Kidney (tissue), 14 donors: Measurements from ENCODE around the gene ADGRL3. TPM values are rescaled to one million over a fixed set of nuclear protein-coding genes. Genes with fewer than 3 reads are reported as not detected.

Experiments
- DNase-seq, 5 donors: peaks; one replicate each; pipeline ENCODE4 v3.0.0-alpha.2; 2013 to 2020
- FAIRE-seq: peaks from 2 replicates; lab custom pipeline; 2012; peaks lifted over from hg19 to GRCh38; lab: Jason Lieb, UNC
- H3K27ac ChIP-seq, 2 donors: one replicate each; pipeline ENCODE4 v1.7.0; 2013; ENCODE audit warnings: low read depth in 2 of 2, low read length in 2 of 2, inconsistent platforms in 1 of 2
- H3K27me3 ChIP-seq: one replicate; pipeline ENCODE4 v1.7.1; 2013; ENCODE audit warnings: low read length, inconsistent platforms; ENCODE audit not compliant: control insufficient read depth, insufficient read depth
- H3K36me3 ChIP-seq, 3 donors: one replicate each; pipeline versions ENCODE4 v1.7.0 to v1.7.1; 2013; ENCODE audit warnings: low read length in 3 of 3, control low read depth in 1 of 3, inconsistent platforms in 1 of 3; ENCODE audit not compliant: insufficient read depth in 3 of 3, control insufficient read depth in 2 of 3
- H3K4me1 ChIP-seq, 3 donors: one replicate each; pipeline versions ENCODE4 v1.7.0 to v1.7.1; 2013; ENCODE audit warnings: low read length in 3 of 3, inconsistent platforms in 1 of 3, low read depth in 1 of 3; ENCODE audit not compliant: control insufficient read depth in 2 of 3, insufficient read depth in 2 of 3
- H3K4me3 ChIP-seq, 3 donors: one replicate each; pipeline versions ENCODE4 v1.7.0 to v1.8.1; 2013; ENCODE audit warnings: low read length in 3 of 3, control low read depth in 1 of 3, inconsistent platforms in 1 of 3
- H3K9ac ChIP-seq, 3 donors: one replicate each; pipeline versions ENCODE4 v1.7.0 to v1.7.1; 2013; ENCODE audit warnings: low read length in 3 of 3, control low read depth in 1 of 3, inconsistent platforms in 1 of 3
- H3K9me3 ChIP-seq, 3 donors: one replicate each; pipeline versions ENCODE4 v1.7.0 to v1.7.1; 2013; ENCODE audit warnings: low read length in 3 of 3, control low read depth in 1 of 3, inconsistent platforms in 1 of 3; ENCODE audit not compliant: control insufficient read depth in 2 of 3, insufficient read depth in 1 of 3
- intact Hi-C: fragments of 100-400 bp; cut with DNase I; formaldehyde crosslinking; loops from one replicate; pipeline ENCODE4 v1.11.1; 2022
- polyA plus RNA-seq: library from polyadenylated mRNA; stranded (reverse); fragments of 350-450 nt; fragmentation: Illumina TruSeq; extraction: RNeasy Lipid Tissue Mini Kit (QIAGEN cat#74804); gene quantifications from one replicate; pipeline ENCODE4 v1.2.3, GENCODE V29; 2014; ENCODE audit warnings: low read depth, low replicate concordance; ENCODE audit not compliant: insufficient read depth
- total RNA-seq: library from RNA; stranded (reverse); fragmentation: NEBNext Ultra II Directional; extraction: Animal tissue kit (Norgen Biotek cat#: 25700); gene quantifications from one replicate; pipeline ENCODE4 v1.2.1, GENCODE V29; 2021
- TF ChIP-seq, protein P1 (sequence below): IDR thresholded peaks from 3 replicates; pipeline ENCODE4 v1.5.1; 2012; ENCODE audit warnings: mild to moderate bottlenecking, moderate library complexity, borderline replicate concordance; ENCODE audit not compliant: insufficient read depth; ENCODE audit errors: extremely low read depth
- donor health status: control.
- donor health status: control.
- donor health status: control.
- donor health status: control.
- donor health status: control.
- donor health status: DM: yes; HTN: yes; CAD: no.
- donor health status: Normal renal cell carcinoma (clear cell type).

ADGRL3 gene
- total and polyA plus RNA-seq, 2 donors from 2014 or later, result 1.3 to 8.9 TPM

DNA sequence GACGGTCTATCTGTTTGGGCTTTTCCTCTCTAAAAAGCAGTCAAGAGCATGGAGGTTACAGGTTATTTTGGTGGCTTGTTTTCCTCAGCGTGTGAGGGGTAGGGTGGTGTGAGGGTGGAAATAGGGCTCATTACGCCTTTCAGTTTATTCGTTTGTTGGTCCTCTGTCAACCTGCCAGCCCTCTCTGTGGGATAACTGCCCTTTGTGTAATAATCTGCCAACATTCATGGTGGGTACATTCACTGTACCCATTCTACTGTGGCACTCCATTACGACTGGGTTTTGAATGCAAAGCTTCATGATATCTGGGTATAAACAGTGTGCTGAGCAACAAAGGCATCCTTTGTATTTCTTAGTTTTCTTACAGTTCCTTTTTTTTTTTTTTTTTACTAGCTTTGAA, 136.4 kb downstream of the ADGRL3 start:
- Histone ChIP-seq H3K9me3 (no peaks in the 10 kb centered on the region), H3K4me1 (no peaks in the 10 kb centered on the region), H3K4me3 (no peak overlapping the region), H3K27me3 (no peaks in the 10 kb centered on the region), H3K36me3 (no peaks in the 10 kb centered on the region), H3K9ac (no peak overlapping the region), H3K27ac (no peak overlapping the region)
- DNase-seq (no peak), FAIRE-seq (no peak)
- TF ChIP-seq, protein P1, sequence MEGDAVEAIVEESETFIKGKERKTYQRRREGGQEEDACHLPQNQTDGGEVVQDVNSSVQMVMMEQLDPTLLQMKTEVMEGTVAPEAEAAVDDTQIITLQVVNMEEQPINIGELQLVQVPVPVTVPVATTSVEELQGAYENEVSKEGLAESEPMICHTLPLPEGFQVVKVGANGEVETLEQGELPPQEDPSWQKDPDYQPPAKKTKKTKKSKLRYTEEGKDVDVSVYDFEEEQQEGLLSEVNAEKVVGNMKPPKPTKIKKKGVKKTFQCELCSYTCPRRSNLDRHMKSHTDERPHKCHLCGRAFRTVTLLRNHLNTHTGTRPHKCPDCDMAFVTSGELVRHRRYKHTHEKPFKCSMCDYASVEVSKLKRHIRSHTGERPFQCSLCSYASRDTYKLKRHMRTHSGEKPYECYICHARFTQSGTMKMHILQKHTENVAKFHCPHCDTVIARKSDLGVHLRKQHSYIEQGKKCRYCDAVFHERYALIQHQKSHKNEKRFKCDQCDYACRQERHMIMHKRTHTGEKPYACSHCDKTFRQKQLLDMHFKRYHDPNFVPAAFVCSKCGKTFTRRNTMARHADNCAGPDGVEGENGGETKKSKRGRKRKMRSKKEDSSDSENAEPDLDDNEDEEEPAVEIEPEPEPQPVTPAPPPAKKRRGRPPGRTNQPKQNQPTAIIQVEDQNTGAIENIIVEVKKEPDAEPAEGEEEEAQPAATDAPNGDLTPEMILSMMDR, result no peak
- intact Hi-C loops, result no loop called here

DNA sequence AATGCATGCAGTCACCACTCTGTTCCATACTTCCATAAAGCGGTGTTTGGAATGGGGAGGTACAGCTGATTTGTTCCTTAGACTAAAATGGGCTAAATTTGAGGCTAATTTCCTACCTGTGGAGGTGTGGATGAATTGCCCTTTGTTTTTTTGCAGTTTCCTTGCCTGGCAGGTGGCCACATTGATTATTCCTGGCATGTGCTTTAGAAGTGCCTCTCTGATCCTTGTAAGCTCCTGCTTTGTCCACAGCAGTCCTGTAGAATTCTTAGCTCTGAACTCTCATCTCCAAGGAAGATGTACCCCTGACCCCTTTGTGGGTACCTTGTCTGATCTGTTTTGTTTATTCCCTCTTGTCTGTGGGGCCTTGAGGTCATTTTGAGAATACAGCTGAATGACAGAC, 136.8 kb downstream of the ADGRL3 start:
- FAIRE-seq (no peak), DNase-seq (no peak)
- Histone ChIP-seq H3K4me1 (no peaks in the 10 kb centered on the region), H3K4me3 (no peak overlapping the region), H3K36me3 (no peaks in the 10 kb centered on the region), H3K27me3 (no peaks in the 10 kb centered on the region), H3K9me3 (no peaks in the 10 kb centered on the region), H3K9ac (no peak overlapping the region), H3K27ac (no peak overlapping the region)
- intact Hi-C loops, result no loop called here
- TF ChIP-seq, protein P1, result no peak

DNA sequence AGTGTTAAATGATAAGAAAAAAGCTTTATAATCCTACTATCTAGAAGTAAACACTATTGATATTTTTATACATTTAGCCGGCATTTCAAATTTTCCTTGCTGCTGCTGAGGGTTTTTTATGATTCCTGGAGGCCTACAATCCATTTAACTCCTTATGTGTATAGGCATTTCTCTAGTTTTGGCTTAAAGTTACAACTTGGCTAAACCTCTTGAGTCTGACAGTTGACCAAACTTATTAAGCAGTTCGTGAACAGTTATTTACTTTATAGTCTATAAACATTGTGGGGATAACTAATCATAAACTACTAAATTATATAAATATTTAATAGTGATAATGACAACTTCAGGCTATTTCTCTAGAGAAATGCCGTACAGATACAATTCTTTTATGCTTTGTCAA, 141.9 kb downstream of the ADGRL3 start:
- TF ChIP-seq, protein P1, result no peak
- DNase-seq, result no peak
- intact Hi-C loops, result no loop called here
- Histone ChIP-seq H3K36me3 (no peaks in the 10 kb centered on the region), H3K9me3 (no peaks in the 10 kb centered on the region), H3K9ac (no peak overlapping the region), H3K4me1 (no peaks in the 10 kb centered on the region), H3K4me3 (no peak overlapping the region), H3K27ac (no peak overlapping the region), H3K27me3 (no peaks in the 10 kb centered on the region)
- FAIRE-seq, result no peak

DNA sequence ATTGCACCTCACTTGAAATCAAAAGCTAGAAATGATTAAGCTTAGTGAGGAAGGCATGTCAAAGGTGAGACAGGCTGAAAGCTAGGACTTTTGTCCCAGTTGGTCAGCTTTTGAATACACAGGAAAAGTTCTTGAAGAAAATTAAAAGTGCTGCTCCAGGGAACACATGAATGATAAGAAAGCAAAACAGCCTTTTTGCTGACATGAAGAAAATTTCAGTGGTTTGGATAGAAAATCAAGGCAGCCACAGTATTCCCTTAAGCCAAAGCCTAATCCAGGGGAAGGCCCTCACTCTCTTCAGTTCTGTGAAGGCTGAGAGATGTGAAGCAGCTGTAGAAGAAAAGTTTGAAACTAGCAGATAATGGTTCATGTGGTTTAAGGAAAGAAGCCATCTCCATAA, 150.8 kb downstream of the ADGRL3 start:
- TF ChIP-seq, protein P1, result no peak
- Histone ChIP-seq H3K27me3 (no peaks in the 10 kb centered on the region), H3K27ac (no peak overlapping the region), H3K4me1 (no peaks in the 10 kb centered on the region), H3K36me3 (no peaks in the 10 kb centered on the region), H3K9me3 (no peaks in the 10 kb centered on the region), H3K4me3 (no peak overlapping the region), H3K9ac (no peak overlapping the region)
- FAIRE-seq (no peak), DNase-seq (no peak)
- intact Hi-C loops, result no loop called here
